Stimulated activated CD8-positive, alpha-beta memory T cell treated with anti-CD3 and anti-CD28 coated beads, Interleukin-7, amount 100 ng/mL, for 1 hour (primary cell): ENCODE data around the gene GABBR2.
"Not testable (repeated sequence)": the region's sequence is repeated elsewhere in the genome, so short reads cannot be mapped to it uniquely, and the experiment has no call there.

Source experiments
- DNase-seq, 2 donors: peaks; one replicate each; pipeline ENCODE4 v3.0.0-alpha.2; 2020; ENCODE audit warnings: low read depth in 2 of 2

GABBR2 gene

DNA sequence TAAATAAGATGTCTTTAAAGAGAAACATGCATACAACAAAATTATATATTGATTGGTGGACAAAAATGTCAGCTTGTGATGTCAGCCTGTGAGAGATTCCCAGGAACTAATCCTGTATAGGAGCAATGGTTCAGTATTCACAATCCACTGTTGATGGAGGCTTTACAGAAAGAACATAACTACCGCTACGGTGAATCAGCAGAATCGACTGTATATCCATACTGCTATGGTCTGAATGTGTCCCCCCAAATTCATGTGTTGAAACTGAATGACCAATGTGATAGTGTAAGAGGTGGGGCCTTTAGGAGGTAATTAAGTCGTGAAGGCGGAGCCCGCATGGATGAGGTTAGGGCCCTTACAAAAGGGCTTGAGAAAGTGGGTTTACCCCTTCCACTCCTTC lies 412.9 kb downstream of the GABBR2 start:
- DNase-seq, result no peak

DNA sequence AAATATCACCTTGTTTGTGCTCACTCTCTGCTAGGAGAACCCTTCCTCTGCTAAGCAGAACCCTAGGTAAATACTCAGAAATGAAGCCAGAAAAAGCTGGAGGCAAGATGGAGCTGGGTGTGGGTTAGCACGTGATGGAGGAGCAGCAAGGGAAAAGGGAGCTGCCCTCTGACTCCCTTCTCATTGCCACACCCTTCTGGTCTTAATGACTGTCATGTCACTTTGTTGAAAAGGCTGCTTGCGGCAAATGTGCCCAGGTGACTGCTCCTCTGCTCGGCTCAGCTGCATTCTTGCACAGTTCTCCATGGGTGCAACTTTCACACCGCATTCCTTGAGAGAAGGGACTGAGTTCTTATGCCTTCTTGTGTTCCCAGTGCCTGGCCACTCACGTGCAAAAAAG lies 416.9 kb downstream of the GABBR2 start:
- no peak for DNase-seq

- DNase-seq, result no peak
Observed at GRCh38 chr9:98290411-98290810, 418.3 kb downstream of the GABBR2 start.

DNA sequence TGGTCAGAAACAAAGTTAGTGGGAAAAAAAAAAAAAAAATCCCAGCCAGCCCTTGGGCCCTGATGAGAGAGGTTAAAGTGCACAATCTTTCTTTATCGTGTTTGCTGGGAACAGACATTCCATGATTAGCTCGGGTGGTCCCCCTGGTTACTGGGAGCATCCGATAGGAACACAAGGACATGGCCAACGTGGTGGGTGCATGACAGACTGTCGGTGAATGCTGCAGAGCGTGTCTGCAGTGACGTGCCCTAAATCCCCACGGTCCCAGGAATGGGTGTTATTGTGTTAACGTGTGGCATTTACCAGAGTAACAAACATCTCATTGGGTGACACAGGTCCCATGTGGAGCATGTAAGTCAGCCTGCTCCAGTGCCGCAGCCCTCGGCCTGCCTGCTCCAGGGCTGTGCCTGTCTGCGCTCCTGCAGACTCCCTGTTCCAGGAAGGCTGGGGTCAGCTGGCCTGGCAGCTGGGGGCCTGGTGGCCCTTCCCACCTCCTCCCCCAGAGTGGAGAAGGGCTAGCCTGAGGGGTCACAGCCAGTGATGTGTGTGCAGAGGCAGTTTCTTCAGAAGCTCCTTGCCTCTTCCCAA lies 419.0 kb downstream of the GABBR2 start:
- DNase-seq, result no peak

GRCh38 chr9:98288881-98289280 lies 419.9 kb downstream of the GABBR2 start:
- DNase-seq, result no peak

DNA sequence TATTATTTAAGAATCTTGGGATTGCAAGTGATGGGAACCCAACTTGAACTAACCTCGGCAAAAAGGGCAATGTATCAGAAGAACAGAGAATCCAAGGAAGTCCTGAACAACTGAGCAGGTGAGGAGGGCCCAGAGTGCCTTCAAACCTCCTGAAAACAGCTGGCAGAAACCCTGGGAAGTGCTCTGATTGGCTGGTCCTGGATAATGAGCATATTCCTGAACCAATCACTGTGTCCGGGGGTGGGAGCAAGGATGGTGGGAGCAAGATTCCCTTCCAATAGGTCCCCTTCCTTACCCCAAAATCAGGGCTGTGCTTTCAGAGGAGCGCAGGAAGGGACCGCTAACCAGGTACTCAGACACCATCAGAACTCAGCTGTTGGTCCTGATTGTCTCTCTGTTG lies 421.4 kb downstream of the GABBR2 start:
- no peak for DNase-seq

- DNase-seq, result no peak
Observed at GRCh38 chr9:98285446-98285845, 423.3 kb downstream of the GABBR2 start.

DNA sequence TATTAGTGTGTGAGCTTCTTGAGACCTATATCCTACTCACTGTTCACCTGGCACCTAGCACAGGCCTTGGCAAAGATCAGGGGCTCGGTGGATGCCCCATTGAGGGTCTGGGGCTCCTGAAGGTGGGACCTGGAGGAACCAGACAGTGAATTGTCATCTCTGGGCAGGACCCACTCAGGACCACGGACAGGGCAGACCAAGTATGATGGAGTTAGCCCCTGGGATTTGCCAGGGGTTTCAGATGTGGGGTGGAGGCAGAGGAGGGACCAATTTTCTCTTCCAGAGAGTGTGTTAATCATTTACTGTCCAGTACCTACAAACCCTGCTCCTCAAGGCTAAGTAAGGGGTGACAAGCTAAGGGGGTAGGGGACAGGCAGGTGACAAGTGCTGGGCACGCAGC lies 424.0 kb downstream of the GABBR2 start:
- no peak for DNase-seq

DNA sequence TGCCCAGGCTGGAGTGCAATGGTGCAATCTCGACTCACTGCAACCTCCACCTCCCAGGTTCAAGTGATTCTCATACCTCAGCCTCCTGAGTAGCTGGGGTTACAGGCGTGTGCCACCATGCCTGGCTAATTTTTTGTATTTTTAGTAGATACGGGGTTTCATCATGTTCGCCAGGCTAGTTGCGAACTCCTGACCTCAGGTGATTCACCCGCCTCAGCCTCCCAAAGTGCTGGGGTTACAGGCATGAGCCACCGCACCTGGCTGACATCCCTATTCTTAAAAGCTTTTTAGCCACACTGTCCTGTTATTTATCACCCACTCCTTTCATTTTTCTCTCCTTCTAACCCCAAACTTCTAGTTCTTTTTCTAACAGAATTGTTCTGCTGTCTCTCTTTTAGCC lies 425.6 kb downstream of the GABBR2 start:
- DNase-seq, result not testable (repeated sequence)

GRCh38 chr9:98281281-98281680 lies 427.5 kb downstream of the GABBR2 start:
- no peak for DNase-seq

DNA sequence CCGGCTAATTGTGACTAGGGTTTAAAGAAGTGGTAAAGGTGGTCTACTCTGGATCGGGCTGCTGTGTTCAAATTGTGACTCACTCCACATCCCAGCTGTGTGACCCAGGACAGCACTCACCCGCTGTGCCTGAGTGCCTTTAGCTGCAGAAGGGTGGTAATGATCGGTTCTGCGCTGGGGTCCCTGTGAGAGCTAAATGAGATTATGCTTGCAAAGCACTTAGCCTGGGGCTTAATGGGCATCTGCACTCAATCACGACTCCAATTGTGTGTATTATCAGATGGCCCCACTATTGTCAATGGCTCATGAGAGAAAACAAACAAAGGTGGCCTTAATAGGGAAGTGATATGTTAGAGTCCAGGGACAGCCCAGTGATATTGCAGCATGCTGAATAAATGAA lies 428.2 kb downstream of the GABBR2 start:
- DNase-seq, result no peak

DNA sequence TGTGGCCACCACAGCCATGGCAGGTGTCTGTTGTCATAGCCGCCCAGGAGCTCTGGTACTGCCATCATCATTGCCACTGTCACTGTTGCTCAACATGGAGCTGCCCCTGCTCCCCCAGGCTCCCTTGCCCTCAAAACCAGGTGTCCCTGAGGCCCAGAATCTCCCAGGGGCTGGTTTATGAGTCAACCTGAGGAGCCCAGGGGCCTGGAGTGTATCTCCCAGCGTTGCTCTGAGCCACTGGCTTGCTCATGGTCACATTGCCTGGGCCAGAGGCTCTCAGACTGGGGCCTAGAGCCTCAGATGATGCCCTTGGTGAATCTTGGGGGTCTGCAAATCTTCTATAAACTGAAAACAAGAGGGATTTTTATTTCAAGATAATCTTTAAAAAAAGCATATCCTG lies 428.6 kb downstream of the GABBR2 start:
- DNase-seq, result no peak

- DNase-seq, result no peak
Observed at GRCh38 chr9:98276907-98277469, 431.7 kb downstream of the GABBR2 start.

GRCh38 chr9:98275159-98275558 lies 433.6 kb downstream of the GABBR2 start:
- DNase-seq, result no peak

- no peak for DNase-seq
Observed at GRCh38 chr9:98272083-98272482, 436.7 kb downstream of the GABBR2 start.

- no peak for DNase-seq
Observed at GRCh38 chr9:98271479-98271878, 437.3 kb downstream of the GABBR2 start.

- DNase-seq, result not testable (repeated sequence)
Observed at GRCh38 chr9:98270284-98270683, 438.5 kb downstream of the GABBR2 start.

DNA sequence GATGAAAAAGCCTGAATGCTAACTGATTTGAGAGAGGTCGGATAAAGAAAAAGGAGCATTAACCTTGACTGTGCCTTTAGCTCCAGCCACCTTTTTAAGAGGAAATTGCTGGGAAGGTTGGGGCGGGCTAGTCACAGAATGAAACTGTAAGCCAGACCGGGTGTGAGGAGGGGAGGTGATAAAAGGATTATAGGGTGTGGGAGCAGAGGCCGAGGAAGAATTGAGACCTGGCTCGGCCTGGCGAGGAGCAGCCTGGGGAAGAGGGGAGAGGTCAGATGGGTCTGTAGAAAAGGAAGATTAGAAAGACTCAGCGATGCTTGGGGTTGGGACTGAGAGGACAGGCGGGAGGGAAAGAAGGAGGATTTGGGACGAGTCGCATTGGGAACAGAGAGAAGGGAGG lies 439.1 kb downstream of the GABBR2 start:
- DNase-seq, result not testable (repeated sequence)

DNA sequence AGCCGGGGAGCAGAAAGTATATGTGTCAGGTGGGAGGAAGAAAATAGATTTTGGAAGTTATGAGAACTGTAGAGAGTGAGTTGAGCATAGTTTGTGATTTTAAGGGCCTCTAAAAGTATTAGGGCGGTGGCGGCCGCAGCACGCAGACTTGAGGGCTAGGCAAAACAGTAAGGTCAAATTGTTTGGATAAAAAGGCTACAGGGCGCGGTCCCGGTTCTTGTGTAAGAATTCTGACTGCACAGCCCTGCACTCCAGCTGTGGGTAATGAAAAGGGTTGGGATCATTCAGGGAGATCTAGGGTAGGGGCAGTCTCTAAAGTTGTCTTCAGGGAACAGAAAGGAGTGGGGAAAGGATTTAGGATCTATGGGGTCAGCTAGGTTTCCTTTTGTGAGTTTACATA lies 441.2 kb downstream of the GABBR2 start:
- not testable (repeated sequence) for DNase-seq

DNA sequence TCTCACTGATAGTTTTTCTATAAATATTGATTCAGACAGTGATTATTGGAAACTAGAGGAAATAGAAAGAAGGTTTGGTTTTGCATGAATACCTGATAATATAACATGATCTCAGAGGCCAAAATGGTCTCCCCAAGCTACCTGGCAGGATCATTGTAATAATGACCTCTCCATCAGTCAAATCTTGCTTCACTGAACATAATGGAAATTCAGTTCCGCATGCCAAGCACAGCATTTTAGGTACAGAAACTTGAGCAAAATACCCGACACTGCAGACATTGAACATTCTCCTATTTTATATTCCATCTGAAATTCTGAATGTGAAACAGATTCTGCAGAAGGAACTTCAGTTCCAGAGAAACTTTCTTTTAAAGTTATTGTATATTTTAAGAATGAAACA lies 444.2 kb downstream of the GABBR2 start:
- DNase-seq, result no peak

- peak; percentile 55 to 72 for DNase-seq
Observed at GRCh38 chr9:98263482-98264357, 445.0 kb downstream of the GABBR2 start.

GRCh38 chr9:98263080-98263479 lies 445.7 kb downstream of the GABBR2 start:
- no peak for DNase-seq

GRCh38 chr9:98262056-98262455 lies 446.7 kb downstream of the GABBR2 start:
- DNase-seq, result no peak
